Adipocyte (in vitro differentiated cells): ENCODE data around the gene HNMT.

ENCODE experiments used
- DNase-seq: peaks from one replicate; pipeline ENCODE4 v3.0.0-alpha.2; 2015; ENCODE audit warnings: low read depth
- H3K27me3 ChIP-seq: replicated peaks from 2 replicates; pipeline ENCODE4 v1.7.0; 2013; ENCODE audit warnings: mild to moderate bottlenecking, low read length, moderate library complexity; ENCODE audit not compliant: control insufficient read depth, insufficient read depth
- H3K36me3 ChIP-seq: 2 replicates; pipeline ENCODE4 v1.7.0; 2013; ENCODE audit warnings: low read length, mild to moderate bottlenecking, moderate library complexity; ENCODE audit not compliant: control insufficient read depth, insufficient read depth, severe bottlenecking
- H3K4me1 ChIP-seq: 2 replicates; pipeline ENCODE4 v1.7.0; 2013; ENCODE audit warnings: mild to moderate bottlenecking, low read length, moderate library complexity; ENCODE audit not compliant: control insufficient read depth, insufficient read depth
- H3K4me3 ChIP-seq: 2 replicates; pipeline ENCODE4 v1.7.0; 2013; ENCODE audit warnings: mild to moderate bottlenecking, low read length, moderate library complexity
- H3K9ac ChIP-seq: 2 replicates; pipeline ENCODE4 v1.7.0; 2013; ENCODE audit warnings: mild to moderate bottlenecking, low read length, moderate library complexity
- H3K9me3 ChIP-seq: 2 replicates; pipeline ENCODE4 v1.7.0; 2013; ENCODE audit warnings: mild to moderate bottlenecking, low read length, moderate library complexity; ENCODE audit not compliant: control insufficient read depth

HNMT gene

GRCh38 chr2:138016351-138017087 is 52.2 kb downstream of the HNMT start:
- Histone ChIP-seq H3K9me3 (no peaks in the 10 kb centered on the region), H3K36me3 (peaks cover 36% of the 10 kb centered on the region), H3K27me3 (no peaks in the 10 kb centered on the region), H3K4me1 (peaks cover 13% of the 10 kb centered on the region), H3K9ac (no peak overlapping the region), H3K4me3 (no peak overlapping the region)
- DNase-seq: no peak

- H3K9ac ChIP-seq: no peak overlapping the region
- peaks cover 13% of the 10 kb centered on the region for H3K4me1 ChIP-seq
- no peaks in the 10 kb centered on the region for H3K9me3 ChIP-seq
- H3K36me3 ChIP-seq: peaks cover 24% of the 10 kb centered on the region
- H3K27me3 ChIP-seq: no peaks in the 10 kb centered on the region
- no peak for DNase-seq
- no peak overlapping the region for H3K4me3 ChIP-seq
These were observed 53.6 kb downstream of the HNMT start for GRCh38 chr2:138017824-138018223.

- no peak for DNase-seq
- Histone ChIP-seq H3K9ac (no peak overlapping the region), H3K27me3 (no peaks in the 10 kb centered on the region), H3K4me3 (no peak overlapping the region), H3K4me1 (peaks cover 20% of the 10 kb centered on the region), H3K9me3 (no peaks in the 10 kb centered on the region), H3K36me3 (peaks cover 12% of the 10 kb centered on the region)
These were observed 54.8 kb downstream of the HNMT start for GRCh38 chr2:138018866-138019688.

- no peak overlapping the region for H3K4me3 ChIP-seq
- peaks cover 6% of the 10 kb centered on the region for H3K36me3 ChIP-seq
- H3K9me3 ChIP-seq: no peaks in the 10 kb centered on the region
- peaks cover 20% of the 10 kb centered on the region for H3K4me1 ChIP-seq
- DNase-seq: no peak
- no peak overlapping the region for H3K9ac ChIP-seq
- no peaks in the 10 kb centered on the region for H3K27me3 ChIP-seq
These were observed 56.2 kb downstream of the HNMT start for GRCh38 chr2:138020432-138020831.

GRCh38 chr2:138021154-138021553 is 56.9 kb downstream of the HNMT start:
- Histone ChIP-seq H3K4me3 (no peak overlapping the region), H3K9ac (no peak overlapping the region), H3K27me3 (no peaks in the 10 kb centered on the region), H3K4me1 (peaks cover 20% of the 10 kb centered on the region), H3K36me3 (no peaks in the 10 kb centered on the region), H3K9me3 (no peaks in the 10 kb centered on the region)
- no peak for DNase-seq

- Histone ChIP-seq H3K9ac (no peak overlapping the region), H3K36me3 (no peaks in the 10 kb centered on the region), H3K9me3 (no peaks in the 10 kb centered on the region), H3K4me3 (no peak overlapping the region), H3K4me1 (peaks cover 20% of the 10 kb centered on the region), H3K27me3 (no peaks in the 10 kb centered on the region)
- no peak for DNase-seq
These were observed 59.0 kb downstream of the HNMT start for GRCh38 chr2:138023298-138023697.

GRCh38 chr2:138023976-138024375 is 59.7 kb downstream of the HNMT start:
- Histone ChIP-seq H3K9ac (no peak overlapping the region), H3K4me1 (peaks cover 13% of the 10 kb centered on the region)

GRCh38 chr2:138026111-138027020 is 62.1 kb downstream of the HNMT start:
- Histone ChIP-seq H3K4me3 (no peak overlapping the region), H3K27me3 (no peaks in the 10 kb centered on the region), H3K4me1 (peaks cover 11% of the 10 kb centered on the region), H3K36me3 (no peaks in the 10 kb centered on the region), H3K9ac (no peak overlapping the region), H3K9me3 (no peaks in the 10 kb centered on the region)
- no peak for DNase-seq

More at GRCh38 chr2:138023976-138024375, 59.7 kb downstream of the HNMT start:
- Histone ChIP-seq H3K27me3 (no peaks in the 10 kb centered on the region), H3K4me3 (no peak overlapping the region), H3K36me3 (no peaks in the 10 kb centered on the region), H3K9me3 (no peaks in the 10 kb centered on the region)
- no peak for DNase-seq

GRCh38 chr2:138028538-138028937 is 64.3 kb downstream of the HNMT start:
- no peak for DNase-seq
- H3K4me3 ChIP-seq: no peak overlapping the region
- H3K9ac ChIP-seq: no peak overlapping the region
- no peaks in the 10 kb centered on the region for H3K9me3 ChIP-seq
- no peaks in the 10 kb centered on the region for H3K36me3 ChIP-seq
- H3K4me1 ChIP-seq: peaks cover 4% of the 10 kb centered on the region
- H3K27me3 ChIP-seq: no peaks in the 10 kb centered on the region

- peak; percentile 42 for DNase-seq
These were observed 65.0 kb downstream of the HNMT start for GRCh38 chr2:138029276-138029675.

GRCh38 chr2:138030459-138030858 is 66.2 kb downstream of the HNMT start:
- no peaks in the 10 kb centered on the region for H3K36me3 ChIP-seq
- peak; percentile 31 for DNase-seq
- no peaks in the 10 kb centered on the region for H3K9me3 ChIP-seq
- H3K27me3 ChIP-seq: no peaks in the 10 kb centered on the region
- no peak overlapping the region for H3K4me3 ChIP-seq
- no peak overlapping the region for H3K9ac ChIP-seq
- peaks cover 9% of the 10 kb centered on the region for H3K4me1 ChIP-seq

More at GRCh38 chr2:138029276-138029675, 65.0 kb downstream of the HNMT start:
- Histone ChIP-seq H3K9me3 (no peaks in the 10 kb centered on the region), H3K36me3 (no peaks in the 10 kb centered on the region), H3K27me3 (no peaks in the 10 kb centered on the region), H3K4me3 (no peak overlapping the region), H3K9ac (no peak overlapping the region), H3K4me1 (peaks cover 4% of the 10 kb centered on the region)
